Stimulated activated memory B cell treated with anti-CD40 and anti-IgM and Interleukin-4, amounts not matched to agents 10 μg/mL and 1 μg/mL and 100 μg/mL, for 72 hours (primary cell): ENCODE data around the gene CAMK2B.

ENCODE experiments used
- ATAC-seq: fragments of 150-1000 bp; cut with Tn5 transposase; 2 replicates; pipeline ENCODE4 v1.10.0; 2021
- H3K27ac Mint-ChIP-seq: one replicate; pipeline ENCODE4 v1.8.0; 2022; ENCODE audit warnings: mild to moderate bottlenecking, mixed read lengths
- H3K27me3 Mint-ChIP-seq: one replicate; pipeline ENCODE4 v1.8.0; 2022; ENCODE audit warnings: mixed read lengths
- H3K36me3 Mint-ChIP-seq: one replicate; pipeline ENCODE4 v1.8.0; 2022; ENCODE audit warnings: mixed read lengths
- H3K4me1 Mint-ChIP-seq: one replicate; pipeline ENCODE4 v1.8.0; 2022; ENCODE audit warnings: mixed read lengths
- H3K4me3 Mint-ChIP-seq: one replicate; pipeline ENCODE4 v1.8.0; 2022; ENCODE audit warnings: mild to moderate bottlenecking, moderate library complexity, mixed read lengths
- H3K9me3 Mint-ChIP-seq: one replicate; pipeline ENCODE4 v1.8.0; 2022; ENCODE audit warnings: mixed read lengths

Gene CAMK2B

GRCh38 chr7:44235582-44236332 is 89.6 kb downstream of the CAMK2B start:
- H3K27ac Mint-ChIP-seq, result peak overlapping the region; percentile 7
- no peaks in the 10 kb centered on the region for H3K9me3 Mint-ChIP-seq
- H3K4me3 Mint-ChIP-seq, result no peak overlapping the region
- no peak for ATAC-seq
- H3K27me3 Mint-ChIP-seq, result peaks cover 15% of the 10 kb centered on the region
- peaks cover 9% of the 10 kb centered on the region for H3K4me1 Mint-ChIP-seq
- H3K36me3 Mint-ChIP-seq, result no peaks in the 10 kb centered on the region

- Mint-ChIP-seq H3K4me1 (peaks cover 6% of the 10 kb centered on the region), H3K27me3 (peaks cover 15% of the 10 kb centered on the region), H3K27ac (peak overlapping the region; percentile 7)
Observed at GRCh38 chr7:44235066-44235465, 90.3 kb downstream of the CAMK2B start.

GRCh38 chr7:44232901-44233715 is 92.3 kb downstream of the CAMK2B start:
- H3K4me3 Mint-ChIP-seq, result no peak overlapping the region
- peaks cover 6% of the 10 kb centered on the region for H3K4me1 Mint-ChIP-seq
- H3K9me3 Mint-ChIP-seq, result no peaks in the 10 kb centered on the region
- H3K27ac Mint-ChIP-seq, result no peak overlapping the region
- no peak for ATAC-seq
- H3K36me3 Mint-ChIP-seq, result no peaks in the 10 kb centered on the region
- peaks cover 9% of the 10 kb centered on the region for H3K27me3 Mint-ChIP-seq

More at GRCh38 chr7:44235066-44235465, 90.3 kb downstream of the CAMK2B start:
- no peaks in the 10 kb centered on the region for H3K9me3 Mint-ChIP-seq
- no peaks in the 10 kb centered on the region for H3K36me3 Mint-ChIP-seq
- ATAC-seq, result no peak
- H3K4me3 Mint-ChIP-seq, result no peak overlapping the region

GRCh38 chr7:44232396-44232795 is 93.0 kb downstream of the CAMK2B start:
- H3K36me3 Mint-ChIP-seq, result no peaks in the 10 kb centered on the region
- H3K4me3 Mint-ChIP-seq, result no peak overlapping the region
- peaks cover 6% of the 10 kb centered on the region for H3K4me1 Mint-ChIP-seq
- no peak overlapping the region for H3K27ac Mint-ChIP-seq
- H3K9me3 Mint-ChIP-seq, result no peaks in the 10 kb centered on the region
- ATAC-seq, result no peak
- peaks cover 2% of the 10 kb centered on the region for H3K27me3 Mint-ChIP-seq

GRCh38 chr7:44231088-44231487 is 94.3 kb downstream of the CAMK2B start:
- H3K27me3 Mint-ChIP-seq, result peaks cover 6% of the 10 kb centered on the region
- H3K4me3 Mint-ChIP-seq, result no peak overlapping the region
- no peaks in the 10 kb centered on the region for H3K9me3 Mint-ChIP-seq
- no peak for ATAC-seq
- H3K27ac Mint-ChIP-seq, result no peak overlapping the region
- H3K36me3 Mint-ChIP-seq, result no peaks in the 10 kb centered on the region
- H3K4me1 Mint-ChIP-seq, result peaks cover 6% of the 10 kb centered on the region

GRCh38 chr7:44230286-44230685 is 95.1 kb downstream of the CAMK2B start:
- Mint-ChIP-seq H3K4me3 (no peak overlapping the region), H3K36me3 (no peaks in the 10 kb centered on the region), H3K27me3 (peaks cover 14% of the 10 kb centered on the region), H3K4me1 (peaks cover 1% of the 10 kb centered on the region), H3K27ac (no peak overlapping the region), H3K9me3 (no peaks in the 10 kb centered on the region)
- ATAC-seq, result no peak

- no peak for ATAC-seq
- Mint-ChIP-seq H3K9me3 (no peaks in the 10 kb centered on the region), H3K4me3 (no peak overlapping the region), H3K27ac (no peak overlapping the region), H3K27me3 (peaks cover 20% of the 10 kb centered on the region), H3K4me1 (no peaks in the 10 kb centered on the region), H3K36me3 (no peaks in the 10 kb centered on the region)
Observed at GRCh38 chr7:44229546-44230105, 95.8 kb downstream of the CAMK2B start.

- Mint-ChIP-seq H3K27me3 (peaks cover 29% of the 10 kb centered on the region), H3K4me3 (no peak overlapping the region), H3K4me1 (no peaks in the 10 kb centered on the region), H3K27ac (no peak overlapping the region), H3K36me3 (no peaks in the 10 kb centered on the region), H3K9me3 (no peaks in the 10 kb centered on the region)
- no peak for ATAC-seq
Observed at GRCh38 chr7:44228571-44229350, 96.6 kb downstream of the CAMK2B start.

GRCh38 chr7:44227911-44228310 is 97.5 kb downstream of the CAMK2B start:
- no peaks in the 10 kb centered on the region for H3K9me3 Mint-ChIP-seq
- H3K4me3 Mint-ChIP-seq, result no peak overlapping the region
- H3K27ac Mint-ChIP-seq, result no peak overlapping the region
- peaks cover 36% of the 10 kb centered on the region for H3K27me3 Mint-ChIP-seq
- ATAC-seq, result no peak
- H3K4me1 Mint-ChIP-seq, result no peaks in the 10 kb centered on the region
- H3K36me3 Mint-ChIP-seq, result no peaks in the 10 kb centered on the region

GRCh38 chr7:44226396-44226753 is 99.0 kb downstream of the CAMK2B start:
- Mint-ChIP-seq H3K36me3 (no peaks in the 10 kb centered on the region), H3K4me3 (no peak overlapping the region), H3K27me3 (peaks cover 48% of the 10 kb centered on the region), H3K9me3 (no peaks in the 10 kb centered on the region), H3K27ac (no peak overlapping the region), H3K4me1 (no peaks in the 10 kb centered on the region)
- no peak for ATAC-seq

- Mint-ChIP-seq H3K4me3 (no peak overlapping the region), H3K36me3 (no peaks in the 10 kb centered on the region), H3K4me1 (no peaks in the 10 kb centered on the region), H3K27me3 (peaks cover 48% of the 10 kb centered on the region), H3K27ac (no peak overlapping the region), H3K9me3 (no peaks in the 10 kb centered on the region)
- ATAC-seq, result no peak
Observed at GRCh38 chr7:44225566-44226395, 99.6 kb downstream of the CAMK2B start.

GRCh38 chr7:44224974-44225565 is 100.3 kb downstream of the CAMK2B start:
- peaks cover 48% of the 10 kb centered on the region for H3K27me3 Mint-ChIP-seq
- H3K9me3 Mint-ChIP-seq, result no peaks in the 10 kb centered on the region
- no peaks in the 10 kb centered on the region for H3K4me1 Mint-ChIP-seq
- no peak overlapping the region for H3K27ac Mint-ChIP-seq
- ATAC-seq, result no peak
- H3K36me3 Mint-ChIP-seq, result no peaks in the 10 kb centered on the region
- H3K4me3 Mint-ChIP-seq, result no peak overlapping the region

GRCh38 chr7:44224080-44224973 is 101.1 kb downstream of the CAMK2B start:
- ATAC-seq, result no peak
- Mint-ChIP-seq H3K27me3 (peaks cover 48% of the 10 kb centered on the region), H3K27ac (no peak overlapping the region)

More at GRCh38 chr7:44224080-44224973, 101.1 kb downstream of the CAMK2B start:
- H3K4me3 Mint-ChIP-seq, result no peak overlapping the region
- no peaks in the 10 kb centered on the region for H3K9me3 Mint-ChIP-seq
- H3K4me1 Mint-ChIP-seq, result no peaks in the 10 kb centered on the region
- no peaks in the 10 kb centered on the region for H3K36me3 Mint-ChIP-seq
